AG09319 (cell line): ENCODE data around the gene ISY1.
A peak's percentile ranks its signal among the peaks of the same experiment; 100 is the strongest.
"Not testable (repeated sequence)": the region's sequence is repeated elsewhere in the genome, so short reads cannot be mapped to it uniquely, and the experiment has no call there.

Source experiments
- DNase-seq: peaks from one replicate; pipeline ENCODE4 v3.0.0-alpha.2; 2010; ENCODE audit warnings: low read depth; ENCODE audit errors: extremely low read depth
- CTCF ChIP-seq: IDR thresholded peaks from 2 replicates; pipeline ENCODE4 v1.5.1; 2011; ENCODE audit warnings: low read depth, mild to moderate bottlenecking, inconsistent platforms, low read length, moderate library complexity

Gene ISY1

GRCh38 chr3:129112308-129113052 lies 48.4 kb downstream of the ISY1 start:
- TF ChIP-seq CTCF, result no peak
- DNase-seq, result peak; percentile 8

- not testable (repeated sequence) for DNase-seq
Observed at GRCh38 chr3:129111076-129111780, 49.6 kb downstream of the ISY1 start.

- no peak for TF ChIP-seq CTCF
- no peak for DNase-seq
Observed at GRCh38 chr3:129107793-129108192, 53.1 kb downstream of the ISY1 start.

- no peak for TF ChIP-seq CTCF
- no peak for DNase-seq
Observed at GRCh38 chr3:129106866-129107565, 53.8 kb downstream of the ISY1 start.

GRCh38 chr3:129106320-129106719 lies 54.5 kb downstream of the ISY1 start:
- no peak for TF ChIP-seq CTCF
- DNase-seq, result no peak

- DNase-seq, result no peak
Observed at GRCh38 chr3:129105862-129106261, 55.0 kb downstream of the ISY1 start.

GRCh38 chr3:129104498-129105079 lies 56.3 kb downstream of the ISY1 start:
- TF ChIP-seq CTCF, result no peak
- DNase-seq, result no peak

More at GRCh38 chr3:129105862-129106261, 55.0 kb downstream of the ISY1 start:
- TF ChIP-seq CTCF, result no peak
